ENCODE measurements around the gene GLG1.
"Not testable (repeated sequence)": the region's sequence is repeated elsewhere in the genome, so short reads cannot be mapped to it uniquely, and the experiment has no call there.

Gene GLG1

GRCh38 chr16:74443624-74444346 is 163.1 kb downstream of the GLG1 start:
- not testable (repeated sequence) for DNase-seq (ENCODE audit: low read depth)

GRCh38 chr16:74439685-74440084 is 167.2 kb downstream of the GLG1 start:
- no peak for DNase-seq (ENCODE audit: low read depth)

- no peak for DNase-seq (ENCODE audit: low read depth)
Measured at GRCh38 chr16:74438492-74438979, 168.4 kb downstream of the GLG1 start.

GRCh38 chr16:74431516-74431915 is 175.4 kb downstream of the GLG1 start:
- no peak for DNase-seq (ENCODE audit: low read depth)

GRCh38 chr16:74430036-74430712 is 176.7 kb downstream of the GLG1 start:
- DNase-seq (ENCODE audit: low read depth): peak; percentile 31

GRCh38 chr16:74428493-74428892 is 178.4 kb downstream of the GLG1 start:
- DNase-seq (ENCODE audit: low read depth): not testable (repeated sequence)

GRCh38 chr16:74425751-74426150 is 181.2 kb downstream of the GLG1 start:
- DNase-seq (ENCODE audit: low read depth): not testable (repeated sequence)

- DNase-seq (ENCODE audit: low read depth): not testable (repeated sequence)
Measured at GRCh38 chr16:74423721-74424120, 183.2 kb downstream of the GLG1 start.

- not testable (repeated sequence) for DNase-seq (ENCODE audit: low read depth)
Measured at GRCh38 chr16:74422086-74422485, 184.8 kb downstream of the GLG1 start.

GRCh38 chr16:74421482-74421785 is 185.5 kb downstream of the GLG1 start:
- not testable (repeated sequence) for DNase-seq (ENCODE audit: low read depth)

- DNase-seq (ENCODE audit: low read depth): not testable (repeated sequence)
Measured at GRCh38 chr16:74420612-74421481, 186.1 kb downstream of the GLG1 start, which contains the start of gene CLEC18B. Gene CLEC18B (minus strand): TSS chr16:74421478. CDS start chr16:74421270, 208 bp downstream.

- DNase-seq (ENCODE audit: low read depth): not testable (repeated sequence)
Measured at GRCh38 chr16:74419811-74420210, 187.1 kb downstream of the GLG1 start.

- not testable (repeated sequence) for DNase-seq (ENCODE audit: low read depth)
Measured at GRCh38 chr16:74417897-74418296, 189.0 kb downstream of the GLG1 start.

GRCh38 chr16:74413920-74414319 is 193.0 kb downstream of the GLG1 start:
- DNase-seq (ENCODE audit: low read depth): not testable (repeated sequence)

- DNase-seq (ENCODE audit: low read depth): not testable (repeated sequence)
Measured at GRCh38 chr16:74413485-74413884, 193.4 kb downstream of the GLG1 start.

GRCh38 chr16:74412775-74413390 is 194.0 kb downstream of the GLG1 start:
- not testable (repeated sequence) for DNase-seq (ENCODE audit: low read depth)

GRCh38 chr16:74412138-74412774 is 194.7 kb downstream of the GLG1 start:
- DNase-seq (ENCODE audit: low read depth): not testable (repeated sequence)

GRCh38 chr16:74410981-74411380 is 195.9 kb downstream of the GLG1 start:
- not testable (repeated sequence) for DNase-seq (ENCODE audit: low read depth)

- DNase-seq (ENCODE audit: low read depth): not testable (repeated sequence)
Measured at GRCh38 chr16:74410057-74410957, 196.6 kb downstream of the GLG1 start.
